CD14-positive monocyte (primary cell): ENCODE data around the gene LRRC55. TPM values are rescaled to one million over a fixed set of nuclear protein-coding genes. Genes with fewer than 3 reads are reported as not detected.

ENCODE experiments used
- DNase-seq, 3 donors: peaks; one replicate each; pipeline ENCODE4 v3.0.0-alpha.2; 2011 to 2022
- H2AFZ ChIP-seq: 2 replicates; pipeline ENCODE4 v1.6.0; 2012; ENCODE audit warnings: mild to moderate bottlenecking, low read depth, low read length, inconsistent platforms; ENCODE audit not compliant: insufficient read depth, poor library complexity, severe bottlenecking
- H3K27ac ChIP-seq, 2 donors: 1 replicate in 1 of 2; 2 replicates in 1 of 2; pipeline ENCODE4 v1.5.1; 2012 to 2013; ENCODE audit warnings: low read length in 2 of 2, control low read depth in 1 of 2, inconsistent platforms in 1 of 2, low read depth in 1 of 2, mild to moderate bottlenecking in 1 of 2
- H3K27me3 ChIP-seq, 2 donors: one replicate each; pipeline versions ENCODE4 v1.6.0 to v1.6.1; 2011 to 2013; ENCODE audit warnings: low read length in 2 of 2; ENCODE audit not compliant: control insufficient read depth in 2 of 2, insufficient read depth in 2 of 2
- H3K36me3 ChIP-seq, 2 donors: replicated peaks in 1 of 2; 1 replicate in 1 of 2; 2 replicates in 1 of 2; pipeline versions ENCODE4 v1.5.1 to v1.6.1; 2012 to 2013; ENCODE audit warnings: low read length in 2 of 2, control low read depth in 1 of 2, inconsistent platforms in 1 of 2, mild to moderate bottlenecking in 1 of 2; ENCODE audit not compliant: insufficient read depth in 2 of 2, control insufficient read depth in 1 of 2
- H3K4me1 ChIP-seq, 2 donors: 1 replicate in 1 of 2; 2 replicates in 1 of 2; pipeline versions ENCODE4 v1.5.1 to v1.6.1; 2012 to 2013; ENCODE audit warnings: low read length in 2 of 2, control low read depth in 1 of 2, inconsistent platforms in 1 of 2, mild to moderate bottlenecking in 1 of 2, moderate library complexity in 1 of 2; ENCODE audit not compliant: insufficient read depth in 2 of 2, control insufficient read depth in 1 of 2
- H3K4me2 ChIP-seq: replicated peaks from 2 replicates; pipeline ENCODE3; 2012; ENCODE audit warnings: low read length, moderate library complexity, mild to moderate bottlenecking; ENCODE audit not compliant: poor library complexity, severe bottlenecking; ENCODE audit errors: extremely low read depth
- H3K4me3 ChIP-seq, 3 experiments: fragments of 200-600 bp in 1 of 3; sonication (generic) in 1 of 3; replicated peaks in 1 of 3; 1 replicate in 2 of 3; 2 replicates in 1 of 3; pipeline ENCODE4 v1.5.1; 2011 to 2013; ENCODE audit warnings: low read length in 3 of 3, mild to moderate bottlenecking in 3 of 3, control low read depth in 2 of 3, low read depth in 2 of 3, inconsistent platforms in 1 of 3, moderate library complexity in 1 of 3
- H3K79me2 ChIP-seq: 2 replicates; pipeline ENCODE4 v1.6.0; 2012; ENCODE audit warnings: mild to moderate bottlenecking, control low read depth, inconsistent platforms, low read length, moderate library complexity; ENCODE audit not compliant: insufficient read depth
- H3K9ac ChIP-seq: 2 replicates; pipeline ENCODE4 v1.6.0; 2017; ENCODE audit warnings: low read length, mild to moderate bottlenecking; ENCODE audit not compliant: insufficient read depth, poor library complexity, severe bottlenecking
- H3K9me3 ChIP-seq, 2 donors: replicated peaks in 1 of 2; 1 replicate in 1 of 2; 2 replicates in 1 of 2; pipeline versions ENCODE4 v1.5.1 to v1.6.1; 2012 to 2013; ENCODE audit warnings: low read length in 2 of 2, control low read depth in 1 of 2; ENCODE audit not compliant: control insufficient read depth in 1 of 2, insufficient read depth in 1 of 2
- H4K20me1 ChIP-seq: 2 replicates; pipeline ENCODE4 v1.6.0; 2012; ENCODE audit warnings: mild to moderate bottlenecking, low read length, control low read depth, moderate library complexity; ENCODE audit not compliant: insufficient read depth
- H3K27ac Mint-ChIP-seq, 7 donors: one replicate each; pipeline ENCODE4 v1.8.0; 2020; ENCODE audit warnings: mild to moderate bottlenecking in 7 of 7, mixed read lengths in 7 of 7, moderate library complexity in 6 of 7, inconsistent platforms in 2 of 7
- H3K27me3 Mint-ChIP-seq, 3 donors: one replicate each; pipeline ENCODE4 v1.8.0; 2021 to 2022; ENCODE audit warnings: low read depth in 3 of 3, mild to moderate bottlenecking in 3 of 3, mixed read lengths in 3 of 3, moderate library complexity in 3 of 3, inconsistent platforms in 1 of 3
- H3K36me3 Mint-ChIP-seq, 2 donors: one replicate each; pipeline ENCODE4 v1.8.0; 2020; ENCODE audit warnings: mixed read lengths in 2 of 2, inconsistent platforms in 1 of 2, mild to moderate bottlenecking in 1 of 2
- H3K4me1 Mint-ChIP-seq: one replicate; pipeline ENCODE4 v1.8.0; 2020; ENCODE audit warnings: mild to moderate bottlenecking, mixed read lengths
- H3K4me3 Mint-ChIP-seq, 2 donors: one replicate each; pipeline ENCODE4 v1.8.0; 2020; ENCODE audit warnings: mild to moderate bottlenecking in 2 of 2, mixed read lengths in 2 of 2, moderate library complexity in 1 of 2
- H3K9me3 Mint-ChIP-seq, 7 donors: one replicate each; pipeline ENCODE4 v1.8.0; 2020 to 2022; ENCODE audit warnings: mixed read lengths in 7 of 7, mild to moderate bottlenecking in 6 of 7, moderate library complexity in 6 of 7, inconsistent platforms in 2 of 7
- WGBS: methylation state at CpG from one replicate; pipeline ENCODE4 v1.1.5; 2013; ENCODE audit warnings: missing lambda C conversion rate; ENCODE audit not compliant: insufficient coverage; 5-methylcytosine and 5-hydroxymethylcytosine counted together
- intact Hi-C, 2 donors: fragments of 100-400 bp; cut with micrococcal nuclease; formaldehyde crosslinking; loops; one replicate each; pipeline versions ENCODE4 v1.15.0 to v1.15.1; 2023
- polyA plus RNA-seq, 3 donors: library from polyadenylated mRNA; depleted of rRNA in 1 of 3; unstranded in 2 of 3; stranded (reverse) in 1 of 3; fragments of 300-500 nt in 2 of 3; fragments of >200 nt in 1 of 3; fragmentation: Illumina TruSeq in 2 of 3; gene quantifications; 1 replicate in 2 of 3; 2 replicates in 1 of 3; pipeline ENCODE4 v1.2.3, GENCODE V29; 2012 to 2021
- TF ChIP-seq, protein P1 (sequence below): fragments of 200-600 bp; IDR thresholded peaks from one replicate; pipeline ENCODE4 v1.8.0; 2022; ENCODE audit warnings: antibody characterized with exemption, mild to moderate bottlenecking

LRRC55 gene
- polyA plus RNA-seq, 3 donors, result not detected

GRCh38 chr11:57200917-57201316 is 19.2 kb downstream of the LRRC55 start:
- H2AFZ ChIP-seq, result no peak overlapping the region
- H4K20me1 ChIP-seq, result no peaks in the 10 kb centered on the region
- H3K27ac ChIP-seq, result no peak overlapping the region
- TF ChIP-seq, protein P1, sequence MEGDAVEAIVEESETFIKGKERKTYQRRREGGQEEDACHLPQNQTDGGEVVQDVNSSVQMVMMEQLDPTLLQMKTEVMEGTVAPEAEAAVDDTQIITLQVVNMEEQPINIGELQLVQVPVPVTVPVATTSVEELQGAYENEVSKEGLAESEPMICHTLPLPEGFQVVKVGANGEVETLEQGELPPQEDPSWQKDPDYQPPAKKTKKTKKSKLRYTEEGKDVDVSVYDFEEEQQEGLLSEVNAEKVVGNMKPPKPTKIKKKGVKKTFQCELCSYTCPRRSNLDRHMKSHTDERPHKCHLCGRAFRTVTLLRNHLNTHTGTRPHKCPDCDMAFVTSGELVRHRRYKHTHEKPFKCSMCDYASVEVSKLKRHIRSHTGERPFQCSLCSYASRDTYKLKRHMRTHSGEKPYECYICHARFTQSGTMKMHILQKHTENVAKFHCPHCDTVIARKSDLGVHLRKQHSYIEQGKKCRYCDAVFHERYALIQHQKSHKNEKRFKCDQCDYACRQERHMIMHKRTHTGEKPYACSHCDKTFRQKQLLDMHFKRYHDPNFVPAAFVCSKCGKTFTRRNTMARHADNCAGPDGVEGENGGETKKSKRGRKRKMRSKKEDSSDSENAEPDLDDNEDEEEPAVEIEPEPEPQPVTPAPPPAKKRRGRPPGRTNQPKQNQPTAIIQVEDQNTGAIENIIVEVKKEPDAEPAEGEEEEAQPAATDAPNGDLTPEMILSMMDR, result no peak
- DNase-seq, result no peak
- peaks cover 0 to 2% of the 10 kb centered on the region in 2 donors for H3K27me3 ChIP-seq
- no peaks in the 10 kb centered on the region for H3K79me2 ChIP-seq
- Mint-ChIP-seq H3K9me3 (no peaks in the 10 kb centered on the region), H3K4me1 (no peaks in the 10 kb centered on the region), H3K27ac (no peak overlapping the region), H3K4me3 (no peak overlapping the region), H3K27me3 (peaks cover 14 to 30% (median 21%) of the 10 kb centered on the region in 3 donors), H3K36me3 (no peaks in the 10 kb centered on the region)
- no peak overlapping the region for H3K4me2 ChIP-seq
- no peaks in the 10 kb centered on the region for H3K4me1 ChIP-seq
- H3K9ac ChIP-seq, result no peak overlapping the region
- intact Hi-C loops, result no loop called here
- no peak overlapping the region for H3K4me3 ChIP-seq
- WGBS, result 29% methylated on average over 6 of the region's 7 CpGs
- no peaks in the 10 kb centered on the region for H3K9me3 ChIP-seq
- no peaks in the 10 kb centered on the region for H3K36me3 ChIP-seq

GRCh38 chr11:57202281-57202680 is 20.5 kb downstream of the LRRC55 start:
- Histone ChIP-seq H3K27ac (no peak overlapping the region), H3K9me3 (no peaks in the 10 kb centered on the region), H2AFZ (no peak overlapping the region), H3K27me3 (peaks cover 0 to 2% of the 10 kb centered on the region in 2 donors), H3K4me3 (no peak overlapping the region), H3K4me2 (no peak overlapping the region), H3K36me3 (no peaks in the 10 kb centered on the region), H4K20me1 (no peaks in the 10 kb centered on the region), H3K9ac (no peak overlapping the region), H3K4me1 (no peaks in the 10 kb centered on the region), H3K79me2 (no peaks in the 10 kb centered on the region)
- Mint-ChIP-seq H3K9me3 (no peaks in the 10 kb centered on the region), H3K4me3 (no peak overlapping the region), H3K27me3 (peaks cover 22 to 34% (median 24%) of the 10 kb centered on the region in 3 donors), H3K36me3 (no peaks in the 10 kb centered on the region), H3K27ac (no peak overlapping the region), H3K4me1 (no peaks in the 10 kb centered on the region)
- intact Hi-C loops, result no loop called here
- no peak for DNase-seq
- 81% methylated on average over 4 of the region's 10 CpGs for WGBS
- TF ChIP-seq, protein P1, result no peak
